ENCODE results near the gene MRNIP.

DNA sequence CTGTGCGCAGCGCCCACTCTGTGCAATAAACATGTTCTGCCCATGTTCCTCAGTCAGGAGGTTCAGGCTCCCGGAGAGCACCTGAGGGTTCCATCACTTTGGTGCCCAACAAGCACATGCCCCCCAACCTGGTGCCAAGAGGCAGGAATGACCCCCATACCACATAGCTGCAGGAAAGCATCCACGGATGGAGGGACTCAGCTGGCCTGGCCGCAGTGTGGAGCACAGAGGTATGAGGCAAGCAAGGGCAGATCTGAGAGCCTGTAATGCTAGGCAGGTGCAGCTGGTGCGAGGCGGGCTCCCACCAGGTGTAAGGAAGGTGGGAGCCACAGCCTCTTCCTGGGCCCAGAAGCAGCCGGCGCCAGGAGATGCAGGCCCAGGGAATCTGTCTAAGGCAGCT is 4.3 kb upstream of the MRNIP start:
- TF ChIP-seq EZH2 (IDR thresholded peaks at IDR 0.05; ENCODE audit: low read depth) = no peak
- TF ChIP-seq, protein P1, sequence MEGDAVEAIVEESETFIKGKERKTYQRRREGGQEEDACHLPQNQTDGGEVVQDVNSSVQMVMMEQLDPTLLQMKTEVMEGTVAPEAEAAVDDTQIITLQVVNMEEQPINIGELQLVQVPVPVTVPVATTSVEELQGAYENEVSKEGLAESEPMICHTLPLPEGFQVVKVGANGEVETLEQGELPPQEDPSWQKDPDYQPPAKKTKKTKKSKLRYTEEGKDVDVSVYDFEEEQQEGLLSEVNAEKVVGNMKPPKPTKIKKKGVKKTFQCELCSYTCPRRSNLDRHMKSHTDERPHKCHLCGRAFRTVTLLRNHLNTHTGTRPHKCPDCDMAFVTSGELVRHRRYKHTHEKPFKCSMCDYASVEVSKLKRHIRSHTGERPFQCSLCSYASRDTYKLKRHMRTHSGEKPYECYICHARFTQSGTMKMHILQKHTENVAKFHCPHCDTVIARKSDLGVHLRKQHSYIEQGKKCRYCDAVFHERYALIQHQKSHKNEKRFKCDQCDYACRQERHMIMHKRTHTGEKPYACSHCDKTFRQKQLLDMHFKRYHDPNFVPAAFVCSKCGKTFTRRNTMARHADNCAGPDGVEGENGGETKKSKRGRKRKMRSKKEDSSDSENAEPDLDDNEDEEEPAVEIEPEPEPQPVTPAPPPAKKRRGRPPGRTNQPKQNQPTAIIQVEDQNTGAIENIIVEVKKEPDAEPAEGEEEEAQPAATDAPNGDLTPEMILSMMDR (conservative IDR thresholded peaks at IDR 0.05) = no peak
